ENCODE measurements around the gene JAKMIP2. TPM values are rescaled to one million over a fixed set of nuclear protein-coding genes. Genes with fewer than 3 reads are reported as not detected.
A peak's percentile ranks its signal among the peaks of the same experiment; 100 is the strongest.
"Not testable (repeated sequence)": the region's sequence is repeated elsewhere in the genome, so short reads cannot be mapped to it uniquely, and the experiment has no call there.

Gene JAKMIP2
- total and polyA plus RNA-seq, 8 donors = 0.73 to 11.7 (median 8.1) TPM

DNA sequence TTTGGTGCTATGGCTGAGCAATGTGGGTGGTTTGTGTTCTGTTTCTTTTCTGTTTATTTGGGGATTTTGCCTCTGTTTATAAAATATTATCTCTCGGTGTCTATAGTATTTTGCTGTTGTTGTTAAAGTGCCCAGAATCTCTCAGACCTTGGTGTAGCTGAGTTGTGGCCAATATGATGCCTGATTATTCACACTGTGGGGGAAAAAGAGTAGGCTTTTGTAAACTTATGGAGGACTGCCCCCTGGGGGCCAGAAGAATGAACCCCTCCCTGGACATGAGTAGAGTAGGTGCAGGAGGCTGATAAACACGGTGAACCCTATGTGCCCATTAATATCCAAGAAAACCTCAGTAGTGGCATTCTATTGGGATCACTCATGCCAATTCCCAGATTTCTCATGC lies 223.7 kb downstream of the JAKMIP2 start:
- Histone ChIP-seq H3K4me3 (no peak overlapping the region), H3K36me3 (no peaks in the 10 kb centered on the region), H3K9me3 (no peaks in the 10 kb centered on the region), H3K27me3 (no peaks in the 10 kb centered on the region), H3K27ac (no peak overlapping the region), H3K4me1 (peaks cover 3 to 11% of the 10 kb centered on the region in 2 donors)
- intact Hi-C loops (cut with DNase I) = loop anchor here in 1 of 2 donors (10.0 kb wide), 1 partner anchor 104 kb away; no protein-coding TSS in a partner anchor
- peak; percentile 79 for ATAC-seq
- TF ChIP-seq, protein P1, sequence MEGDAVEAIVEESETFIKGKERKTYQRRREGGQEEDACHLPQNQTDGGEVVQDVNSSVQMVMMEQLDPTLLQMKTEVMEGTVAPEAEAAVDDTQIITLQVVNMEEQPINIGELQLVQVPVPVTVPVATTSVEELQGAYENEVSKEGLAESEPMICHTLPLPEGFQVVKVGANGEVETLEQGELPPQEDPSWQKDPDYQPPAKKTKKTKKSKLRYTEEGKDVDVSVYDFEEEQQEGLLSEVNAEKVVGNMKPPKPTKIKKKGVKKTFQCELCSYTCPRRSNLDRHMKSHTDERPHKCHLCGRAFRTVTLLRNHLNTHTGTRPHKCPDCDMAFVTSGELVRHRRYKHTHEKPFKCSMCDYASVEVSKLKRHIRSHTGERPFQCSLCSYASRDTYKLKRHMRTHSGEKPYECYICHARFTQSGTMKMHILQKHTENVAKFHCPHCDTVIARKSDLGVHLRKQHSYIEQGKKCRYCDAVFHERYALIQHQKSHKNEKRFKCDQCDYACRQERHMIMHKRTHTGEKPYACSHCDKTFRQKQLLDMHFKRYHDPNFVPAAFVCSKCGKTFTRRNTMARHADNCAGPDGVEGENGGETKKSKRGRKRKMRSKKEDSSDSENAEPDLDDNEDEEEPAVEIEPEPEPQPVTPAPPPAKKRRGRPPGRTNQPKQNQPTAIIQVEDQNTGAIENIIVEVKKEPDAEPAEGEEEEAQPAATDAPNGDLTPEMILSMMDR (IDR thresholded peaks at IDR 0.05) = peak; percentile 51 to 59
- peak in 3 of 4 donors; percentile 35 to 70 (median 52) for DNase-seq

DNA sequence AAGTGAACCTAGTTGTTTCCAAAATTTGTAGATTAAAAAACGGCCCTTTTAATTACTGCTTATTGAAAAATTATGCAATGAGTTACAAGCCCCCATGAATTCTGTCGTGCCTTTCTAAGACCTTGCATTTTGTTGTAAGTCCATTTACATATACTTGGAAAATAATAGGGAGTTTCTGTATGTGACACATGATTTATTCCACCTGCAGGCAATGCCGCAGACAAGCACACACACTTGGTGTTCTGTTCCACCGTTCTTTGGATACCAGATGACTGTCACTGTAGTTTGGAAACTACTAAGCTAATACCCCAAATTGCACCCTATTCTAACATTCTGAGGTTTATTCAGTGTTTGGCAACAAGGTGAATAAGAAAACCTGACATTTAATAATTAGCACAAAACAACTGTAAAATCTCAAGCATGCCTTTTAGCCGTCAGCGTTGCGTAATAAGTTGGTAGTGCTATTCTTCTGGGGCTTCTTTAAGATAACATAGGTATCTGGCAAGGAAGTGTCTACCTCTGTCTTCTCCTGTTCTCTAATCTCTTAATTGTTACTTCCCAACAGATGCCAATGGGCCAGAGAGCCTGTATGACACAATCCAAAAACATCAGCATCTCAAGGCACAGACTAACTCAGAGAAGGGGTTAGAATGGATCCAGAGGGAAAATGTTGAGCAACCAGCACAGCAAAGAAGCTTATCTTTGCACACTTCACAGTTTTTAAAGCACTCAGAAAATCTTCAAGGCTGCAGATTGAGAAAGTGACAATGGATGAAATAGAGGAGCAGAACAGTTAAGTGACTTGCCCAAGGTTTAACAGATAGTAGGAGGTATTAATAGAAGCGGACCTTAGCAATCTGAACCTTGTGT lies 224.4 kb downstream of the JAKMIP2 start:
- no peak overlapping the region for H3K4me3 ChIP-seq
- H3K9me3 ChIP-seq = no peaks in the 10 kb centered on the region
- ATAC-seq (peak; percentile 21), DNase-seq (peak in 2 of 4 donors; percentile 34 to 45)
- no peaks in the 10 kb centered on the region for H3K27me3 ChIP-seq
- H3K27ac ChIP-seq = no peak overlapping the region
- no peaks in the 10 kb centered on the region for H3K36me3 ChIP-seq
- TF ChIP-seq, protein P1 (IDR thresholded peaks at IDR 0.05) = no peak
- intact Hi-C loops (cut with DNase I) = loop anchor here in 1 of 2 donors (10.0 kb wide), 1 partner anchor 103 kb away; no protein-coding TSS in a partner anchor
- peaks cover 6 to 11% of the 10 kb centered on the region in 2 donors for H3K4me1 ChIP-seq

DNA sequence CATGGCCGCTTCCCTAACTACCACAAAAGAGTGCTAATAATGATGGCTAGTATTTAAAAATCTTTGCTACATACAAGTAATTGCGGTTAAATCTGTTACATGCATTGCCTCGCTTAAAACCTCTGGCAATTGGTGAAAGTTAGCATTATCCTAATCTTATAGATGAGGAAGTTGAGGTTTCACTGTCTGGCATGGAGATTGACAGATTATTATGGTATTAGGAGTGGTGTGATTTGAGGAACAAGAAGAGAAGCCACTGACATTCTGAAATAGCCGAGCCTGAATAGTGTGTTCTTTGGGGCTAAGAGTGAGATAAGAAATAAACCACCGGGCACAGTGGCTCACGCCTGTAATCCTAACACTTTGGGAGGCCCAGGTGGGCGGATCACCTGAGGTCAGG lies 227.4 kb downstream of the JAKMIP2 start:
- Histone ChIP-seq H3K27me3 (no peaks in the 10 kb centered on the region), H3K36me3 (no peaks in the 10 kb centered on the region), H3K4me3 (no peak overlapping the region), H3K9me3 (no peaks in the 10 kb centered on the region), H3K4me1 (peaks cover 6 to 11% of the 10 kb centered on the region in 2 donors), H3K27ac (peak overlapping the region; percentile 63 to 81)
- ATAC-seq (no peak), DNase-seq (no peak)
- TF ChIP-seq, protein P1 (IDR thresholded peaks at IDR 0.05) = no peak
- intact Hi-C loops (cut with DNase I) = loop anchor here in 1 of 2 donors (10.0 kb wide), 1 partner anchor 100 kb away; no protein-coding TSS in a partner anchor

DNA sequence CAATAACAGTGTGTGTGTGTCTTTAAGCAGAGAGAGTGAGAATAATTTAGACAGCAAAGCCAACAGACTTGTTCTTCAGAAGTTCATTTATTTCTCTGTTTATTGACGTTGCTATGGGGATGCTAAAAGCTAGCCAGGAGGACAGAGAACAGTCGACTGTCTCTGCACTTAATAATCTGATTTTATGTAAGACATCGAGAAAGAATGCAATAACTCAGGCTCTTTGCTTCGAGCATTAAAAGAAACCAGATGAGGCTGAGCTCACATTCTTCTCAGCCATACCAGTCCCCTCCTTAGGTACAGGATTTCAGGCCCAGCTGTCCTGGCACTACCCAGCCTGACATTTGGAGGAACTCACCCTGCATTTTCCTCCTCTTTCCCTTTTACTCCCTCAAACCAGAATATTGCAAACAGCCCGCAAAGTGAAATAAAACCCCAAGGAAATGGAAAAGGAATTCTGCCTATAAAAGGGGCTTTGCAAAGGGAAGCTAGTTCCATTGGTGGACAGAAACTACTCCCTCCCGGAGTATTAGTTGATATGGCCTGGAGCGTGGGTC lies 228.2 kb downstream of the JAKMIP2 start:
- peak overlapping the region; percentile 63 to 81 for H3K27ac ChIP-seq
- no peaks in the 10 kb centered on the region for H3K27me3 ChIP-seq
- DNase-seq (peak in 2 of 4 donors; percentile 80 to 81), ATAC-seq (peak; percentile 85)
- TF ChIP-seq, protein P1 (IDR thresholded peaks at IDR 0.05) = no peak
- intact Hi-C loops (cut with DNase I) = loop anchor here in 1 of 2 donors (10.0 kb wide), 1 partner anchor 100 kb away; no protein-coding TSS in a partner anchor
- no peak overlapping the region for H3K4me3 ChIP-seq
- no peaks in the 10 kb centered on the region for H3K36me3 ChIP-seq
- H3K4me1 ChIP-seq = peaks cover 6 to 11% of the 10 kb centered on the region in 2 donors
- no peaks in the 10 kb centered on the region for H3K9me3 ChIP-seq

DNA sequence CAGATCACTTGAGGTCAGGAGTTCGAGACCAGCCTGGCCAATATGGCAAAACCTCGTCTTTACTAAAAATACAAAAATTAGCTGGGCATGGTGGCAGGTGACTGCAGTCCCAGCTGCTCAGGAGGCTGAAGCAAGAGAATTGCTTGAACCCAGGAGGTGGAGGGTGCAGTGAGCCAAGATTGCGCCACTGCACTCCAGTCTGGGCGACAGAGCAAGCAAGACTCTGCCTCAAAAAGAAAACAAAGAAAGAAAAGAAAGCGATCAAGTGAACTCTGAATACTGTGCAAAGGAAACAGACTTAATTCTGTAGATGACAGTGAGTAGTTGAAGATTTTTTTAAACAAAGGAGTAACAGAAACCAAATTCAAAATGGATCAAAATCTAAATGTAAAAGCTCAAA lies 228.7 kb downstream of the JAKMIP2 start:
- not testable (repeated sequence) for H3K36me3 ChIP-seq, H3K27me3 ChIP-seq, H3K9me3 ChIP-seq, DNase-seq, H3K4me3 ChIP-seq
- peak; percentile 50 for ATAC-seq
- Histone ChIP-seq H3K4me1 (peaks cover 6 to 11% of the 10 kb centered on the region in 2 donors), H3K27ac (peak overlapping the region; percentile 63 to 81)
- intact Hi-C loops (cut with DNase I) = loop anchor here in 1 of 2 donors (10.0 kb wide), 1 partner anchor 99 kb away; no protein-coding TSS in a partner anchor

Measured in left lung (tissue), 10 donors.